ENCODE data around the gene BUD23. TPM values are rescaled to one million over a fixed set of nuclear protein-coding genes. Genes with fewer than 3 reads are reported as not detected.

BUD23 gene
- 65.6 and 67.5 TPM in 2 replicates for total RNA-seq

GRCh38 chr7:73683056-73683787 is at the start of gene BUD23, which contains the start of gene DNAJC30:
BUD23 (plus strand) TSS chr7:73683597; CDS start chr7:73683626, 29 bp downstream.
DNAJC30 (minus strand) TSS chr7:73683453; CDS start chr7:73683423, 30 bp downstream.

DNA sequence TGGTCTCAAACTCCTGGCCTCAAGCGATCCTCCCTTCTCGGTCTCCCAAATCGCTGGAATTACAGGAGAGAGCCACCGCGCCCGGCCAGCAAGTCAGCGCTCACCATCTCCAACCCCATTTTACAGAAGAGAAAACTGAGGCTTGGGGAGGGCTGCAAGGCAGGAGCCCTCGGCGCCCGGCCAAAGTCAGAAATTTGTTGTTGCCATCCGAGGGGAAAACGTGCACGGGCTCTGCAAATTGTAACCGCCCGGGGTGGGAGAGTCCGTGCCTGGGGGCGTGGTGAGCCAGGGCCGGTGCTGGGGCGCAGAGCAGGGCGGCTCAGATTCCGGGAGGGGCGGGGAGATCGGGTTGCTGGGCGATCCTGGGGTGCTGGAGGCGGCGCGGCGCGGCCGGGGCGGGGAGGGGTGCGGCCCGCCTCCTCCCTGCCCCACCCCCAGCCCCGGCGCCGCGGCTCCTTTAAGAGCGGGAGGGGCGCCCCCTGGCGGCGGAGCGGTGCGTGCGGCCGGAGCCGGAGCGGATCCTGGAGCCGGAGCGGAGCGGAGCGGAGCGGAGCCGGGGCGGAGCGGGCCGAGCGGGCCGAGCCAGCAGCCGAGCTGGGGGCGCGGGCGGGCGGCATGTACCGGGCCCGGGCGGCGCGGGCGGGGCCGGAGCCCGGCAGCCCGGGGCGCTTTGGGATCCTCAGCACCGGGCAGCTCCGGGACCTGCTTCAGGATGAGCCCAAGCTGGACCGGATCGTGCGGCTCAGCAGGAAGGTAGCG is 15.9 kb upstream of the BUD23 start, which contains the start of gene VPS37D:
TSS of gene VPS37D (plus strand) at position 488 of the 759 bp plus-strand sequence. CDS start at position 616, 128 bp downstream.

GRCh38 chr7:73718905-73719805 is 35.8 kb downstream of the BUD23 start, which contains the start of gene STX1A:
STX1A (minus strand) TSS chr7:73719669; CDS start chr7:73719631, 38 bp downstream.

DNA sequence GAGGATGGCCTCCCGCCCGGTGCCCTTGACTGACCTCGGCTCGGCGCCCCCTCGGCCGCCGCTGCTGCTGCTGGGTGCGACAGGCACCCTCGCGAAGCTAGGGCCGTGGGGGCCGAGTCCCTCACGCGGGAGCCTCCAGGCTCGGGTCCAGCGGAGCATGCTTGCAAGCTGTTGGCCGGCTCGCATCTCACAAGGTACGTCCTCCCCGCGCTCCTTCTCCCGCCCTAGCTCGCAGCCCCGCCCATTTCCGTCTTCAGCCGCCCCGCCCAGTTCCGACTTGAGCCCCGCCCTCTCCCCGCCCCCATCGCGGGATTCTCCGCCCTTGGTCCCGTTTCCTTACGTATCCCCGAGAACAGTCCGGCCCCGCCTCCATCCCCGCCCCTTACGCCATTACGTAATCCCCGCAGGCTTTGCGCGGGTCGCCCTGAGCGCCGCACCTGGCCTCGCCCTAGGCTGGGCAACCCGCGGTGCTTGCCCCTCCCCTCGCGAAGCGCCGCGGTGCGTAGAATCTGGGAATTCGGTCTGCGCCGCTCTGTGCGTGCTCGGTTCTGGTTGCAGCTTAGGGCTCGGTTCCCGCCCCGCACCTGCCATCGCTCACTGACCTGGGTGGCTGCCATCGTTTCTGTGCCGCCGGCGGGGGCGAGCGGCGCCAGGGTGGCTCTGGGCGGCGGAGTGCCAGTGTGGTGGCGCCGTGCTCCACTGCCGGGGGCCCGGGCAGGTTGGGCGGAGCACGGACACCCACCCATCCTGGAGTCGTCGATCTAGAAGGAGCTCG is 55.4 kb downstream of the BUD23 start, which contains the start of gene ABHD11:
TSS of gene ABHD11 (minus strand) at position 191 of the 775 bp plus-strand sequence. CDS start at position 159, 32 bp downstream.

Other genes with a start within 250 kb of the BUD23 start
- gene FZD9, start 249.8 kb upstream of the BUD23 start, total RNA-seq = 0.72 and 2.8 TPM in 2 replicates
- gene BAZ1B, start 161.3 kb upstream of the BUD23 start, total RNA-seq = 24.2 and 33.5 TPM in 2 replicates
- gene BCL7B, start 125.9 kb upstream of the BUD23 start, total RNA-seq = 33.2 and 43.3 TPM in 2 replicates
- gene TBL2, start 105.0 kb upstream of the BUD23 start, total RNA-seq = 77.8 and 122 TPM in 2 replicates
- 1.5 TPM in 1 of 2 replicates, not detected in the other for gene MLXIPL, start 59.1 kb upstream of the BUD23 start, total RNA-seq
- 2.8 and 3.6 TPM in 2 replicates for gene VPS37D, start 15.8 kb upstream of the BUD23 start, total RNA-seq
- 4.1 and 4.7 TPM in 2 replicates for gene DNAJC30, start 144 bp upstream of the BUD23 start, total RNA-seq
- 11.2 and 14.8 TPM in 2 replicates for gene STX1A, start 36.1 kb downstream of the BUD23 start, total RNA-seq
- 8.9 and 9.4 TPM in 2 replicates for gene ABHD11, start 55.2 kb downstream of the BUD23 start, total RNA-seq
- not detected in 2 replicates for gene CLDN3, start 86.7 kb downstream of the BUD23 start, total RNA-seq
- under 0.01 TPM in 1 of 2 replicates, not detected in the other for gene CLDN4, start 147.4 kb downstream of the BUD23 start, total RNA-seq
- gene METTL27, start 158.9 kb downstream of the BUD23 start, total RNA-seq = 2.1 and 4.5 TPM in 2 replicates
- not detected in 2 replicates for gene TMEM270, start 177.6 kb downstream of the BUD23 start, total RNA-seq

All from cardiac atrium fibroblast (primary cell).